ENCODE measurements around the gene FAM204A.

The FAM204A gene

GRCh38 chr10:118341791-118342637 lies at the start of gene FAM204A:
TSS of gene FAM204A (minus strand) at chr10:118342324. CDS start at chr10:118336415, 5,909 bp downstream.
- peak; percentile 77 for DNase-seq

DNA sequence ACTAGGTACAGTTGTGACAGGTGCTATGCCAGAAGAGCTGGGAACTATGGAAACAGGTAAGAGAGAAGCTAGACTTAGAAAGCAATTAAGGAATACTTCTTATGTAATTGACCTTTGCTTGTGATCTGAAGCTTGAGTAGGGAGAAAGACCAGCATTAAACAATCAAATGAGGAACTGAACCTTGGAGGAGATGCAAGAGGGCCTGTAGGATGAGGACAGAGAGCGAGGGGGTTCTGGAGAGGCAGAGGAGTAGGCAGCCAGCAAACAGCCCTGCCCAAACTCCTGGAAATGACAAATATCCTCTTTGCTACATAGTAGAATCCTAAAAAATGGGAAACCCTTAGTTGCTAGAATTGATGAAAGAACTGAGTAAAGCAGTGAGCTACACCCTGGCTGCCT lies 41.6 kb upstream of the FAM204A start:
- no peak for DNase-seq

DNA sequence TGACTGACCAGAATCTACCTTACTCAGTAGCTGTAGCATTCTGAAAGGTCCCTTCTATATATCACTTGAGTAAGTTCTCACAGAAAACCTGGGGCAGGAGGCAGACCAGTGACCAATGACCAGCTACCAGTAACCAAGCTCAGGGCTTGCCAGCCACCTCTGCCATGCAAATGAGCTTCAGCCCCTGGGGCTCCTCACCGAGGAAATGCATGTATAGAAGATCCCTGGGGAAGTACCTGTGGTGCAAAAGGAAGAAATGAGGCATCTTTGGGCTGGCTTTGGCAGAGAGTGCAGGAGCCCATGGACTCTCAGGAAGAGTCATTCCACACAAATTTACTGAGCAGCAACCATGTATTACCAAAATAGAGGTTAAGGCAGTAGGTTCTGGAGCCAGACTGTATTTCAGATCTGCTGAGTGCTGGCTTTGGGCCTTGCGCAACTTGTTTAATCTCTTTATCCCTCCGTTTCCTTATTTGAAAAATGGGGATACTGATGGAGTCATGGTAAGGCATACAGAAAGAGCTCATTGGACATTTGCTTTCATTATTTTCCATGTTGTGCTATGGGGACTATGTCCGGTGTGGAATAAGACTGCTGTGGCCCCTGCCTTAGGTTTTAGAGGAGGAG lies 41.1 kb upstream of the FAM204A start:
- no peak for DNase-seq

DNA sequence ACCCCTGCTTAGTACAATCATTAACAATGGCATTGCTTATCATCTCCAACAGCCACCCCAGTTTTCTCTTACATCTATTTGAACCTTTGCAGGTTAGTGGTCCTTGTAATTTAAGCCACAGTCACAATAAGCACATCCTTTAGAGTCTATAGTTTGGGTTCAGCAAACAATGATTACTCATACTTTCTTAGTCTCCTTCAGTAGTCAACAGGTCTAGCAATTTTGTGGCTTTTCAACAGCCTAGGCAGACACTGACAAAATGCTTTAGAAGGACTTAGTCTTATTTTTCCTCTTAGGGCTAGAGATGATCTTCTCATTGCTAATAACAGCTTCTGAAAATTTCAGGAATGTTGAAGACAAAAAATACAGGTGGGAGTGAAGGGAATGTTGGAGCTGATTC lies 32.3 kb upstream of the FAM204A start:
- no peak for DNase-seq

GRCh38 chr10:118373786-118374185 lies 31.7 kb upstream of the FAM204A start:
- DNase-seq, result no peak

GRCh38 chr10:118370499-118370898 lies 28.4 kb upstream of the FAM204A start:
- DNase-seq, result no peak

DNA sequence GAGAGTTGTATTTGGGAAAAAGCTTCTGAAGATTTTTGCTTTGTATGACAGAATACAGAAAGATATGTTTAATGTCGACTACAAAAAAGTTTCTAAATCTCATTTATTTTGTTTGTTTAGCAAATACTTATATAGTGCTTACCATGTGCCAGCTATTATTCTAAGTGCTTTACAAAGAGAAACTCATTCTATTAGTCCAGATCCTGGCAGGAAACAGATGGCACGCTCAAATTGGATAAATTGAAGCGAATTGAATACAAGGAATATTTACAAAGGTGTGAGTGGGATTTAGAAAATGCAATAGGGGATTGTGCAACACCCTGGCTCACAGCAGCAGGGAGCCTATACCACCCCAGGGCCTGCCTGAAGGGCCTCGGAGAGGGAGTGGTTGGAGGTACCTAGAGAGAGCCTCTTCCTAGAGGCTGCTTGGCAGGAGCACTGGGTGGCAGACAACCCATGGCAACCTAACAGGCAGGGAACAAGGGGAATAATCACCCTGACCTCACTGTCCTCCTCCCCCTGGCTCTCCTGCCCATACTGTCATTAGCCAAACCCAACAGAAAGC lies 27.6 kb upstream of the FAM204A start:
- no peak for DNase-seq

DNA sequence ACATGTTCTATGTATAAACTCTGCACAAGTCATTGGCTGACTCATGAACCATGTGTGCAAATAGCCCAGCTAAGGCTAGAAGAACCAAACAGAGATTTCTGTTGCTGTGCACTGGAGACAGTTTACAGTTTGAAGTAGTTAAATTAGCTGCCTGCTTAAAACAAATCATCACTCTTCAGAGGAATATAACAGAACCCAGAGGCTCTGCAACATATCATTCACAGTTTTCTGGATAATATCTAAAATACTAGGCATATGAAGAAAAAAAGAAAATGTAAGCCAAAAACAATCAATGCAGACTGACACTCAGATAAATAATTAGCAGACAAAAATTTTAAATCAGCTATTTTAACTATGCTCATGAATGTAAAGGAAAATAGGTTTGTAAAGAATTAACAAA lies 23.6 kb upstream of the FAM204A start:
- DNase-seq, result no peak

- no peak for DNase-seq
Measured at GRCh38 chr10:118362103-118362502, 20.0 kb upstream of the FAM204A start.

DNA sequence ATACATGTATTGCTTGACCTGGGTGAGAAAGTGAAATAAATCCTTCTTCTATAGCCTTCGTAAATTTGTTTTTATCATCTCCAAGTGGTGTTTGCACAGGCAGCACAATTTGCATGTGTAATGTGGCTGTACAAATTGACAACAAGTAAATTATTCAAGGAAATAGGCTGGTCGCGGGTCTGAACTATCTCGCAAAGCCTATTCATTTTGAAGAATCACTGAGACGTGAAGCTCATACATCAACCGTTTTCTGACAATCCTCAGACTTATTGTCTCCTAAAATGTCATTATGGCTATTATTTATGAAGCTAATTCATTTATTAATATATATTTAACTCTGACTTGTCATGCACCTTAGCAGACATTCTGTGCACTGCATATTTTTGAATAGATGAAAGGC lies 16.2 kb upstream of the FAM204A start:
- no peak for DNase-seq

DNA sequence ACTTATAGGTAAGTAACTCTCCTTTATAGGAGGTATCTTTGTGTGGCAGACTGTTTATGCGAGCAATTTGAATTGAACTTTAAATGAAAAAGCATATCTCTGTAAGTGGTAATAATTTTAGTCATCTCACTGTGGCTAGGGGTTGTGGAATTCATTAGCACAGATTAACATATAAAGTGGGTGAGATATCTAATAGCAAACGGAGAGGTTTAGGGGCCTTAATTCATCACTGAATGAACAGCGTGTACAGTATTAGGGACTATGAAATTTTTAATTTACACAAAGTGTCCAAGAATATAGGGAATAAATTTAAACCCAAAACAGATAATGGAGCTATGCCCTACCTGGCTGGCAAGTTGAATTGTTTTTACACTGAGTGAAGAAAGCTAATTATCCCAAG lies 15.7 kb upstream of the FAM204A start:
- DNase-seq, result no peak

- DNase-seq, result no peak
Measured at GRCh38 chr10:118356628-118357027, 14.5 kb upstream of the FAM204A start.

DNA sequence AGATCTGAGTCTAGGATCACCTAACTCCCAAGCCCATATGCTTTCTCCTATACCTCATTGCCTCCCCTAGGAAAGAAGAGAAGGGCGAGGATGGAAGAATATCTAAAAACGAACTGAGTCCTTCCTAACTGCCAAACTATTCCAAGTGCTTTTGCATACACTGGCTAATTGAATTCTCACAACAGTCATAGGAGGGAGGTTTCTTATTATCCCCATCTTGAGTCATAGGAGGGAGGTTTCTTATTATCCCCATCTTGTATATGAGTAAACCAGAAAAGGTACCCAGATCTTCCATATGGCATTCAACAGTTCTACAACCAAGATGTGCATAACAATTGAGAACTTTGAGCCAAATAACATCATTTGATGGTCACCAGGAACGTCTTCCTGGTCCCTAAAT lies 13.1 kb upstream of the FAM204A start:
- DNase-seq, result no peak

GRCh38 chr10:118349235-118349634 lies 7.1 kb upstream of the FAM204A start:
- DNase-seq, result no peak

- no peak for DNase-seq
Measured at GRCh38 chr10:118343549-118343948, 1.4 kb upstream of the FAM204A start.

- DNase-seq, result no peak
Measured at GRCh38 chr10:118343115-118343514, 991 bp upstream of the FAM204A start.

GRCh38 chr10:118342638-118343020 lies 505 bp upstream of the FAM204A start:
- DNase-seq, result no peak

DNA sequence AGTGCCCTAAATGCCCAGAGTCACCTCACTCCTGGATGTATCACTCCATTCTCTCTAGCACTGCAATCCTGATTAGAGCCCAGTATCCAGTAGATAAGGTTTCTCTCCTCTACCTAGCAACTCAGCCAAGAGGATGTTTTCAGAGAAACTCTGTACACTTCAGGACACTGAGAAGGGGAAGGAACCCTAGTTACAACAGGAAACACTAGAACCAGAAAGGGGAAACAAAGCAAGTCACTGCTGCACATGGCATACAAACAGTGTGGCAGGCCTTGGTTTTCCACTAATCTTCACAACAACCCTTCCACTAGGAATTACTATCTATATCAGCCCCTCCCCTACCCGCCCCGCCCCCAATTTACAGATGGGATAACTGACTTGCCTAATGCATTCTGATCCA lies 1.6 kb downstream of the FAM204A start:
- peak; percentile 68 for DNase-seq

DNA sequence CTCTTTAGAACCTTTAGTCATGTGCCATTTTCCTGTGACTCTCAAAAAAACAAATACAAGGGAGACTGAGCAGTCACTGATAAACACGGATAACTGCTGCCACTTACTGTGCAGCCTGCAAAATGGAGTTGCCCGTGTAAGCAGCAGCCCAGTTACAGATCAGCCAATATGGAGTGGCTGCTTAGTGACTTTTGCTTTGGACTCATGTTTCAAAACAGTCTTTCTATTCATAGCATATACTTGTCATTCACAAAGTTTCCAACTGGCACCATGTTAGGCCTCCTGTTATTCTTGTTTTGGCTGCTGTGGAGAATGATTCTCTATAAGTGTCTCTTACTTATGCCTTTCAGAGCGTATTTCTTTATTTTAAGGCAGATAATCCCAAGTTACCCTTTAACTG lies 3.0 kb downstream of the FAM204A start:
- DNase-seq, result no peak

DNA sequence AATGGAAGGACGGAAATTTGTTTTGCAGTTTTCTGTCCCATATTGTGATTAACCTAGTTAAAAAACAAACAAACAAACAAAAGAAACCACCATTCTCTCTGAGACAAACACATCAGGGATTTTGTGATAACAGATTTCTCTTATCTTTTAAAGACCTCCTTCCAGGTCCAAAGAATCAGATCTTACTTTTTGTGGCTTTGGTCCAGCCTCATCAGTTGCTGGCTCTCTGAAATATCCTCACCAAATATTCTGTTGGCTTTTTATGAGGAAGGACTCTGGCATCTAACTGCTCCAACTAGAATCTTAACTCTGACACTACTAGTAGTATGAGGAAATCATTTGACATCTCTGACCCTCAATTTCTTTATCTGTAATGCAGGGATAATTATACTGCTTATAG lies 4.8 kb downstream of the FAM204A start:
- no peak for DNase-seq

GRCh38 chr10:118333871-118334270 lies 8.3 kb downstream of the FAM204A start:
- DNase-seq, result no peak

DNA sequence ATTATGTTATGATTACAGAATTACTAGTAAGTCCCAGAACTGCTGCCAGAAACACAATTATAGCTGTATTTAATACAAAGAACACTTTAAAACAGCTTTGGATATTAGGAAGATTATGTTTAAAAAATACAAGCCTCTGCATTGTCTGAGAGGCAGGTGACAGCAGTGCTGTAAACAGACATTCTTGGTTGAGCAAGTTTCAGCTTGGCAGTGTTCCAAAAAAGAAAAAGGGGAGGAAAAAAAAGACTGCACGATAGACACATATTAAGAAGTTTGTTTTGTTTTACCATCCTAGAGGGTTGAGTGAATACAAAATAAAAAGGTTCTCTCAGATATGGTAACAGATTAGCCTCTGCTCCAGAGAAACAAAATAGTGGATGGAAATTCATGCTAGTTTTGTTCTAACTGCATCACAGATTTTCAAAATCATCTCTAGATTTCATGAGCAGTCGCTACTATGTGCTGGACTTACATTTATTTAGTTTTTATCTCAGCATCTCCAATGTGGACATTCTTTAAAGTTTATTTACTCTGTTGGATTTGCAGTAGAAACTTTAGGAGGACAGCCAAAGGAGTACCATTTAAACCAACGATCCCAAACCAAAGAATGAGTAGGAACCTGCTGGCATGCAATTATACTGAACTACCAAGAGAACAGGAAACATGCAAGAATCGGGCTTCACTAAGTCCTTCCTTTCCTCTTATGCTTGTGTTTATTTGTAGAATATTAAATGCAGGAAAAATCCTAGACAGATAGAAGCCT lies 9.0 kb downstream of the FAM204A start:
- no peak for DNase-seq

- DNase-seq, result no peak
Measured at GRCh38 chr10:118332236-118332635, 9.9 kb downstream of the FAM204A start.

Data from GF-D8 (cell line).